BJ (cell line): ENCODE data around the gene TNS3. TPM values are rescaled to one million over a fixed set of nuclear protein-coding genes. Genes with fewer than 3 reads are reported as not detected.

Experiments
- CTCF ChIA-PET: fragments of 350-600 bp; formaldehyde crosslinking; extraction: SDS; loops from one replicate; lab custom pipeline; 2021; ENCODE audit warnings: antibody characterized with exemption, inconsistent platforms; lab: Yijun Ruan, JAX
- POLR2A ChIA-PET: fragments of 300-600 bp; sonication (Branson Sonifier 250); formaldehyde crosslinking; extraction: SDS; loops from one replicate; lab custom pipeline; 2021; ENCODE audit warnings: antibody characterized with exemption; lab: Charles Lee
- DNase-seq: peaks from one replicate; pipeline ENCODE4 v3.0.0-alpha.2; 2011; ENCODE audit warnings: low read depth
- H3K27me3 ChIP-seq: 2 replicates; pipeline ENCODE4 v1.6.0; 2011; ENCODE audit warnings: low read length; ENCODE audit not compliant: control insufficient read depth, insufficient read depth
- H3K36me3 ChIP-seq: 2 replicates; pipeline ENCODE4 v1.5.1; 2011; ENCODE audit warnings: low read length; ENCODE audit not compliant: control insufficient read depth, insufficient read depth
- H3K4me3 ChIP-seq: 2 replicates; pipeline ENCODE4 v1.5.1; 2011; ENCODE audit warnings: low read depth, mild to moderate bottlenecking, control low read depth, low read length
- CTCF ChIP-seq: IDR thresholded peaks from 2 replicates; pipeline ENCODE4 v1.5.1; 2011; ENCODE audit warnings: low read depth, mild to moderate bottlenecking, control low read depth, inconsistent platforms, low read length, moderate library complexity; ENCODE audit not compliant: insufficient read depth
- polyA plus RNA-seq: library from polyadenylated mRNA; depleted of rRNA; stranded (reverse); fragments of >200 nt; gene quantifications from 2 replicates; pipeline ENCODE4 v1.2.3, GENCODE V29; 2011

TNS3 gene
- polyA plus RNA-seq, 1 experiment, result 126 TPM

GRCh38 chr7:47281161-47281560, 300.8 kb downstream of the TNS3 start:
- Histone ChIP-seq H3K4me3 (no peak overlapping the region), H3K36me3 (peaks cover 68% of the 10 kb centered on the region), H3K27me3 (no peaks in the 10 kb centered on the region)
- no peak for DNase-seq
- CTCF ChIA-PET, result interaction anchor here (1.6 to 2.8 kb wide), 2 partner anchors 15 to 27 kb away, joined by 4 to 9 read pairs; no protein-coding TSS in a partner anchor
- TF ChIP-seq CTCF, result no peak
- POLR2A ChIA-PET, result no interaction called here

GRCh38 chr7:47280114-47280513, 301.8 kb downstream of the TNS3 start:
- TF ChIP-seq CTCF, result no peak
- DNase-seq, result no peak
- ChIA-PET CTCF (interaction anchor here (2.8 kb wide), 1 partner anchor 14 kb away, joined by 9 read pairs; no protein-coding TSS in a partner anchor), POLR2A (no interaction called here)
- Histone ChIP-seq H3K27me3 (no peaks in the 10 kb centered on the region), H3K4me3 (no peak overlapping the region), H3K36me3 (peaks cover 76% of the 10 kb centered on the region)

GRCh38 chr7:47278043-47278442, 303.9 kb downstream of the TNS3 start:
- no peaks in the 10 kb centered on the region for H3K27me3 ChIP-seq
- no peak overlapping the region for H3K4me3 ChIP-seq
- TF ChIP-seq CTCF, result no peak
- ChIA-PET CTCF (interaction anchor here (4.3 kb wide), 1 partner anchor 12 kb away, joined by 32 read pairs; no protein-coding TSS in a partner anchor), POLR2A (no interaction called here)
- H3K36me3 ChIP-seq, result peaks cover 57% of the 10 kb centered on the region
- no peak for DNase-seq

- Histone ChIP-seq H3K27me3 (no peaks in the 10 kb centered on the region), H3K36me3 (peaks cover 50% of the 10 kb centered on the region), H3K4me3 (no peak overlapping the region)
- DNase-seq, result no peak
- ChIA-PET CTCF (interaction anchor here (4.3 kb wide), 1 partner anchor 12 kb away, joined by 32 read pairs; no protein-coding TSS in a partner anchor), POLR2A (no interaction called here)
- no peak for TF ChIP-seq CTCF
Measured at GRCh38 chr7:47277321-47277781, 304.6 kb downstream of the TNS3 start.

- no peak for TF ChIP-seq CTCF
- Histone ChIP-seq H3K36me3 (peaks cover 32% of the 10 kb centered on the region), H3K27me3 (no peaks in the 10 kb centered on the region), H3K4me3 (no peak overlapping the region)
- ChIA-PET CTCF (interaction anchor here (1.1 to 4.3 kb wide), 2 partner anchors 8 to 27 kb away, joined by 3 to 32 read pairs; no protein-coding TSS in a partner anchor), POLR2A (no interaction called here)
- no peak for DNase-seq
Measured at GRCh38 chr7:47273974-47274766, 307.7 kb downstream of the TNS3 start.
